ENCODE data around the gene IQUB.

DNA sequence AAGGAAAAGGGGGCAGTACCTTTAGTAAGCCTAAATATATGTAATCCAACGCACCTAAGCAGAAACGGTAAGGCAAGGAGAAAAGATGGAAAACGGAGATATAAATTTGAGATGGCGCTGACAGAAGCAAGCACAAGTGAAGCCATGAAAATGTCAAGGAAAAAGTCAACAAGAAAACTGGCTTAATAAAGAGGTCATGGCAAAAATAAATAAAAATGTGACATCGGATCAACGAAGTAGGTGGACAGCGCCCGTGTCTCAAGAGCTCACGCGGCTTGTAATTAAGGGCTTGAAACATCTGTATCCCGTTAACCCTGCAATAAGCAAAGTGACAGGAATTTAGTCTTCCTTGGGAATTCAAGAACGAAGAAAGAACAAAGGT is 22.6 kb upstream of the IQUB start:
- no peak for TF ChIP-seq POLR2A (IDR thresholded peaks at IDR 0.05; ENCODE audit: low read depth, low read length)
- TF ChIP-seq TAF1 (IDR thresholded peaks at IDR 0.05; ENCODE audit: borderline replicate concordance, low read depth, low read length), result no peak
